NCI-H2171 treated with DMSO at 0.1 percent for 48 hours (cell line): ENCODE measurements around the gene DYNLRB1.

Experiments used
- DNase-seq: peaks from one replicate; lab custom pipeline; 2025; lab: John Stamatoyannopoulos, UW

DYNLRB1 gene

GRCh38 chr20:34558320-34559218 lies 42.3 kb downstream of the DYNLRB1 start, which contains the start of gene MAP1LC3A:
Gene MAP1LC3A, plus strand, starts transcription at chr20:34558718. Its CDS starts 151 bp downstream, at chr20:34558869.
- DNase-seq, result no peak

- no peak for DNase-seq
Observed at GRCh38 chr20:34559311-34560140, 43.3 kb downstream of the DYNLRB1 start.

- DNase-seq, result no peak
Observed at GRCh38 chr20:34560141-34560523, 43.9 kb downstream of the DYNLRB1 start.

DNA sequence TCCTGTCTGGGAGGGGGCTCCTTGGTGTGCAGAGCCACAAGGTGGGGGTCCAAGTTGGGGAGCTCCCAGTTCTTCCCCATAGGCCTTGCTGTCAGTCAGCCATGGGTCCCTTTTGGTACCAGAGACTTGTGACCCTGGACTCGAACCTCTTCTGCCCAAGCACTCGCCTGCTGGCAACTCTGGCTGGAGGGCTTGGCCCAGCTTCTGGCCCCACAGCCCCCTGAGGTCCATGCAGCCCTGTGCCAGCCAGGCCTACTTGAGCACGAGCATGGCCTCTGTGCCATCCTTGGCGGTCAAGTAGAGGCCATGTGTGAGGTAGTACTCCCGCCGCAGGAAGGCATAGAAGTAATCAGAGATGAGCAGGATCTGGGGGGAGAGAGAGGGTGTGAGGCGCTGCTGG lies 44.4 kb downstream of the DYNLRB1 start:
- no peak for DNase-seq

- no peak for DNase-seq
Observed at GRCh38 chr20:34561661-34562060, 45.4 kb downstream of the DYNLRB1 start.

DNA sequence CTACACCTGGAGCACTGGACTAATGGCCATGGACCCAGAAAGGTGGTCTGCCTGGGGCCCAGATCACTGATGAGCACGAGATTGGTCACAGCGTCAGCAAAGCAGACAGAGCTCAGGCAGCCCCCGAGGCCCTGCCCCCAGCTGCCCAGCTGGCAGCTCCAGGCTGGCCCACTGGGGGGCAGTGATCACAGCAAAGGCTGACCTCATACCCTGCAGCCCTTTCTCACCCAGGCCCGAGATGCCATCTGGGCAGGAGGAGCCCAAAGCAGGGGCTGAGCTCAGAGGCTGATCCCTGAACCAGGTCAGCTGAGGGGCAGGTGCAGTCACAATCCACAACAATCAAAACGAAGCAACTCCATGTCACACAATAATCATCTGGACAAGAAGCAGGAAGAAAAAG lies 46.4 kb downstream of the DYNLRB1 start:
- no peak for DNase-seq

GRCh38 chr20:34564833-34565232 lies 48.6 kb downstream of the DYNLRB1 start:
- no peak for DNase-seq

DNA sequence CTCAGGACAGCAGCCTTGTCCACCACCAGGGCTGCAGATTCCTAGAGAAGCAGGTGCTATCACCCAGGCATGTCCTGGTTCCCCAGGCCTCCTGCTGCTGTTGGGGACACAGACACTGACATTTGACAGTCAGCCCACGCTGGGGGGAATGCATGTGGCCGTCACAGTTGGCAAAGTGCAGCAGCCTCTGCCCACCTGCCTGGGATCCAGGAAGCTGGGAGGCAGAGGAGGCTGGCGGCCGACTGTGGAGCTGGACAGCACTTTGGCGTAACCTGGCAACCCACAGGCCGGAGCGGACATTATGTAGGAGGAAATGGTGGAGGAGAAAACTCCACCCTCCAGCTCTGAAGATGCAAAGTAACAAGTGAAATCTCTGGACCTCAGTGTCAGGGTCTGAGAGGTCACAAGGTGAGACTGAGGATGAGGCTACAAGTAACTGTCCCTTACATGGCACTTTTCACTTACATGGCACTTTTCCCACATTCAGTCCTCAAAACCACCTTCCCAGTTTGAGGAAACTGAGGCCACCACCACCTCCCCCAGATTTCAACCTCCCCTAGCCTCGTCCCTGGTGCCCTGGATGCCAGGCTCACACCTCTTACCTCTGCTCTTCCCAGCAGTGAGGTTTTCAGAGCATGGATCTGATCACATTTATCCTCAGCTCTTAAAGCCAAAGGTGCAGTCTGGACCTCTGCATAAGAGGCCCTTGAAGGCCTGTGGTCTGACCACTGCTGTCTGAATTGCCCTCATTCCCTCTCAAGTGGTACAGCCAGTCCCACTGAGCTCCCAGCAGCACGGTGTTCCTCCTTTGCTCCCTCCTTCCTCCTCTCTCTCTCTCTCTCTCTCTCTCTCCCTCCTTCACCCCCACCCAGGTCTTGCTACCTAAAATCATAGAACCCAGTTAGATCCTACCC lies 51.0 kb downstream of the DYNLRB1 start:
- no peak for DNase-seq

- DNase-seq, result no peak
Observed at GRCh38 chr20:34567892-34568865, 52.0 kb downstream of the DYNLRB1 start.

GRCh38 chr20:34569598-34569997 lies 53.4 kb downstream of the DYNLRB1 start:
- DNase-seq, result no peak

- DNase-seq, result no peak
Observed at GRCh38 chr20:34570859-34571306, 54.7 kb downstream of the DYNLRB1 start.

GRCh38 chr20:34571753-34572152 lies 55.5 kb downstream of the DYNLRB1 start:
- no peak for DNase-seq

GRCh38 chr20:34573541-34574300 lies 57.5 kb downstream of the DYNLRB1 start:
- DNase-seq, result no peak

DNA sequence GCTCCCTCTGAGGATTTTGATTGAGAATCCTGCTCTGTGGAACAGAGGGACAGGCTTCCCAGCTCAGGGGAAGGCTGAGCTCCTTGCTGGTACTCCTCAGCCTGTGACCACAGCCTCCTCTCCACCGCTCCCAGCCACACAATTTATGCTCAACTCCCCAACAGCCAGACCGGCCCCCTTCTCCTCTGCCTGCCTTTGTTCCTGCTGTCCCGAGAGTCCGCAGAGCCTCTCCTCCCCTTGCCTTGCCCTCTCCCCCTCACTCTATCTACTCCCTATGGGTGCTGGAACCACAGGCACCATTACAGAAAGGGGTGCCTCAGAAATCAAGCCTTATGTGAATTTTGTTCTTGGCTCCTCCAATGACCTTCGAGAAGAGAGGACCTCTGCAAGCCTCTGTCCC lies 58.2 kb downstream of the DYNLRB1 start:
- no peak for DNase-seq

GRCh38 chr20:34574861-34575260 lies 58.6 kb downstream of the DYNLRB1 start:
- DNase-seq, result no peak

DNA sequence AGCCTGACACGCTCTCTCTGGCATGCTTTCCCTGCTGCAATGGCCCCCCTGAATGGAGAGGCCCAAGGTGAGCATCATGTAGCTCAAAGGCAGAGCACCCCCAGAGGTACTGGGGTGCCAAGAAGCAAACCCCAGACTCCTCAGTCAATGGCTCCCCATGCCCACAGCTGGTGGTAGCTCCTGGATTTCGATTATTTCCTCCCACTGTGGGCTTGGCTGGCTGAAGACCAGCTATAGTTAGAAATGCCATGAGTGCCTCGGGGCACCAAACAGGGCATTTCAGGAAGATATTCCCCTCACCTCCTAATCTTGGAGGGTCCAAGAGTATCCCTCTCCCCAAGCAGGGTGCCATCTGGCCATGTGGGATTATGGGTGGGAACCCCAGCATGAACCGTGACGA lies 59.0 kb downstream of the DYNLRB1 start:
- no peak for DNase-seq

- DNase-seq, result no peak
Observed at GRCh38 chr20:34575756-34576155, 59.5 kb downstream of the DYNLRB1 start.

- no peak for DNase-seq
Observed at GRCh38 chr20:34577061-34577460, 60.8 kb downstream of the DYNLRB1 start.

GRCh38 chr20:34578025-34578424 lies 61.8 kb downstream of the DYNLRB1 start:
- no peak for DNase-seq

- no peak for DNase-seq
Observed at GRCh38 chr20:34578521-34578920, 62.3 kb downstream of the DYNLRB1 start.
